DMS79 treated with DMSO at 0.1 percent for 48 hours (cell line): ENCODE results near the gene FBXW4.
A peak's percentile ranks its signal among the peaks of the same experiment; 100 is the strongest.
"Not testable (repeated sequence)": the region's sequence is repeated elsewhere in the genome, so short reads cannot be mapped to it uniquely, and the experiment has no call there.

Source experiments
- DNase-seq: peaks from one replicate; lab custom pipeline; 2025; lab: John Stamatoyannopoulos, UW

The FBXW4 gene

DNA sequence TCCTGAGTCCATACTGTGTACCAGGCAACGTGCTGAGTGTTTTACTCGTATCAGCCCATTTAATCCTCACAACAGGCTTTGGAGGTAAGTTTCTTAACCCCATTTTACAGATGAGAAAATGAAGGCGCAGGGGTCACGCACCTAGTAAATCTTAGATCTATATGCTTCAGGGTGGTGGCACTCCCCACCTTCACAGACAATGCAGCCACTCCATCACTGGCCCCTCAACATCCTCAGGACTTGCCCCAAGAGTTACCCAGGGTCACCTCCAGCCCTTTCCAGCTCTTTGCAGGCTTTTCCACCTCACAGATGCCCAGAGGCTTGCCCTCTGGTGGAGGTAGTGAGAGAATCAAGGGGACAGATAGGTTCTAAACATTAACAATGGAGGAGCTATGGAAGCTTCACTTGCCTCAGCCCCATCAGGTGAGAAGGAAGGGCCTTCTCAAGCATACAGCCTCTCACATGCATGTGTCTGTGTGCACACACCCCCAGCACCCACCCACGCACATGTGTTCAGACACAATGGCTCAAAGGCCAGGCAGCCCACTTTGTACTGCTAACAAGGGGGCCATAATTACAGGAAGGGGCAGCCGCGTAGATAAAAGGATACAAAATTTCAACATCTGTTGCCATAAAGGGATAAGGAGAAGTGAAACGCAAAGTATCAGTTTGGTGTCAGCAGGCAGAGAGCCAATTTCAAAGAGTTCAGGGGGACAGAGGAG is 77.7 kb downstream of the FBXW4 start:
- DNase-seq = no peak

- no peak for DNase-seq
Measured at GRCh38 chr10:101616415-101617101, 78.4 kb downstream of the FBXW4 start.

- DNase-seq = no peak
Measured at GRCh38 chr10:101615525-101616116, 79.3 kb downstream of the FBXW4 start.

GRCh38 chr10:101614663-101615524 is 80.1 kb downstream of the FBXW4 start:
- DNase-seq = no peak

DNA sequence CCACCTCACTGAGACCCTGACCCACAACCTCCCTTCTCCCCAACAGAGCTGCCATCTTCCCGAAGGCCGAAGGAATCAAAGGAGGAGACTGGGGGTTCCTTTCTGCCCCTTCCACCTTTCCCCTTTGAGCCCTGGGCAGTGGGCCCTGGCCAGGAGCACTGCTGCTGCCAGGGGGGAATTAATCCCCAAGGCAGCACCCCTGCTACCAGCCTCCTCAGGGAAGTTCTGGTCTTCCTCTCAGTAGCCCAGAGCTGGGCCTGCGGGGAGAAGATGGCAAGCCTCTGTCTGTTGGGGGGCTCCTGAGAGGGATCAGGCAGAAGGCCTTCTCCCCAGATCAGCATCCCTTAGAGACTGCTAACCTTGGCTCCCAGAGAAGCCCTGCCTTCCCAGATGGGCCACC is 81.3 kb downstream of the FBXW4 start:
- DNase-seq = no peak

- DNase-seq = no peak
Measured at GRCh38 chr10:101612872-101613271, 82.1 kb downstream of the FBXW4 start.

DNA sequence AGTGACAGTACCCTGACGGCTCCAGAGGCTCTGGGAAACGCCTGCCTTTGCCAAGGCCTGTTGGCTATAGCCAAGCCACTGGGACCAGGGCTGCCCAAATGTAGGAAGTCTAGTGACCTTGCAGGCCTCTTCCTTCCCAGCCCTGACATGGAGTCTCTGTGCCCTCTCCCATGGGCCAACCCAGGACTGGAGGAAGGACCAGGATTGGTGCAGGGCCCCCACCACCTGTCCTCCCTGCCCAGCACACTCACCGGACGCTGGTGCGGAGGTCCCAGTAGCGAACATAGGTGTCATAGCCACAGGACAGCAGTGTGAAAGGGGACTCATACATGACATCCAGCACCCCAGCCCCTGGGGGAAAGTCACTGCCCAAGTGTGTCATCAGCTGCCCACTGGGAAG is 82.9 kb downstream of the FBXW4 start:
- no peak for DNase-seq

DNA sequence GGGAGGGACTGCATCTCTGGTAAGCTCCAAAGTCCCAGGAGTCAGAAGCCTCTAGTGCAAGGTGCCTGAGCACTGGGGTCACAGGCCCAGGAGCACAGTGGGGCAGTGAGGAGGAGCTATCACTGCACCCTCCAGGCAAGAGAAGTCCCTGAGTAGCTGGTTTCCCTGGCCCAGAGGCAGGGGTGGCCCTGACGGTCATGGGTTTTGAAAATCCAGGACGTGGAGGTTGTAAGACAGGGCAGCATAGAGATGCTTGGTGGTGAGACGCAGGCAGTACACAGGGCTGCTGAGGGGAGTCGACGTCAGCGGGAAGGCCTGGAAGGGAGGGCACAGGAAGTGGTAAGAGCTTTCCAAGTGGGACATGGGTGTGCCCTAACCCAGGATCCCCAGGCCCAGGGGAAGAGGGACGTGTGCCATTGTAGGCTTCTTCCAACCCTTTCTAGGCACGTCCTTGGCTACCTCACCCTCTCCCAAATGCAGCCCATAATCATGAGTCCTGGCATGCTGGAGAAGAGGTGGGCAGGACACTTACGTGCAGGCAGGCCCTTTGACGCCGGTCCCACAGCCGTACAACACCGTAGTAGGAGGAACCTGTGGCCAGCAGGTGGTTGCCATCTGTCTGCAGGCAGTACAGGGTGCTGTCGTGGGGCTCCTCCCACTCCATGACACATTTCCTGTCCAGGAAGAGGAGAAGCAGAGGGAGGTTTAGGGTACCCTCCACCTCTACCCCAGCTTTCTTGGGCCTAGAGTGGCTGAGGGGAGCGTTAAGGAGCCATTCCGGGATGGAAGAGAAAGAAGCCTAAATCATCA is 83.7 kb downstream of the FBXW4 start:
- DNase-seq = no peak

DNA sequence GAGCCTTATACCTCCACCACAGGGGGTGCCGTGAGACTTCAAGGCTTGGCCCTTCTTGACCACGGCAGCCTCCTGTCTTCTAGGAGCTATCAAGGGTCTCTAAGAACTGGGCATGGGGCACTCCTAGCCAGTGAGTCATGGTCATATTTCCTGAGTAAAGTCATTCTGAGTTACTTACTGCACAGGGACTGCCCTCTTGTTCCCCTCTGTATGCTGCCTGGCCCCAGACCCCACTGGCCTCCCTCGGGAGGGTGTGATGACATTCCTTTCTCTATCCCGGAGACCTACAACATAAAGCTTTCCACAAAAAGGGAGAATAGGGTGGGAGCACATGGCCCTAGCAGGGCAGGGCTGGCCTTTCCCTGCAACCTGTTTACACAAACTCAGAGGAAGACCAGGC is 85.5 kb downstream of the FBXW4 start:
- DNase-seq = no peak

DNA sequence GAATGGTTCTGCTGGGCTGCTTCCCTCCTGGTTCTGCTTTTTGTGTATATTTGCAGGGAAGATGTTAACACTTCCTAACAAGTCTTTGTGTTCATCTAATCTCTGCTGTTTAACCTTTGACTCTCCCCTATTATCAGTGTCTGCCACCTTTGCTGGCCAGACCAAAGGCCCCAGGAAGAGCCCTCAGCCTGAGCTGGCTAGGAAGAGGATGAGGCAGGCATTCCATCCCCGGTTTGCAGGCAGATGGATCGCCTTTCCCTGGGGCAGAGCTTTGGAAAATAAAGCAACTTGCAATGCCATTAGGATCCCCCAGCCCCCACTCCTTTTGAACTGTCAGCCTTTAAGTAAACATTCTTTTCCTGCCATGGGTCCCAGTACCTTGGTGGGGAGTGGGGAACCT is 87.8 kb downstream of the FBXW4 start:
- no peak for DNase-seq

GRCh38 chr10:101602761-101603398 is 92.1 kb downstream of the FBXW4 start:
- DNase-seq = peak; percentile 54

DNA sequence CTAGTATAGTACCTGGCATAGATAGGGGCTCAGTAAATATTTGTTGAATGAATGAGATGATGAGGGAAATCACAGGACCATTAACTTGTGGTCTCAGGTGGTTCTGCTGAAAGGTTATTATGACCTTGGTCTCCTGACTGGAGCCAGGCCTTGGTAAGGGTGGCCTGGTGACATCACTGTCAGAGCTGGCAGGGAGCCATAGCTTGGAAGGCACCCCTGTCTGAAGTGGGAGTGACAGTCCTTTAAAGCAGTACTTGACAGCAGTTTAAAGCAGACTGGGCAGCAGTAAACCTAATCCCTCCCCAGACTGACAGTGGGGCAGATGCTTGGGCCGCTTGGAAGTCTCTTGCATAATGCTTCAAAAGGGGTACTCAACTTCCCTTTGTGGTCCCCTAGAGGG is 93.4 kb downstream of the FBXW4 start:
- DNase-seq = peak; percentile 27

GRCh38 chr10:101597091-101597900 is 97.7 kb downstream of the FBXW4 start:
- DNase-seq = no peak

DNA sequence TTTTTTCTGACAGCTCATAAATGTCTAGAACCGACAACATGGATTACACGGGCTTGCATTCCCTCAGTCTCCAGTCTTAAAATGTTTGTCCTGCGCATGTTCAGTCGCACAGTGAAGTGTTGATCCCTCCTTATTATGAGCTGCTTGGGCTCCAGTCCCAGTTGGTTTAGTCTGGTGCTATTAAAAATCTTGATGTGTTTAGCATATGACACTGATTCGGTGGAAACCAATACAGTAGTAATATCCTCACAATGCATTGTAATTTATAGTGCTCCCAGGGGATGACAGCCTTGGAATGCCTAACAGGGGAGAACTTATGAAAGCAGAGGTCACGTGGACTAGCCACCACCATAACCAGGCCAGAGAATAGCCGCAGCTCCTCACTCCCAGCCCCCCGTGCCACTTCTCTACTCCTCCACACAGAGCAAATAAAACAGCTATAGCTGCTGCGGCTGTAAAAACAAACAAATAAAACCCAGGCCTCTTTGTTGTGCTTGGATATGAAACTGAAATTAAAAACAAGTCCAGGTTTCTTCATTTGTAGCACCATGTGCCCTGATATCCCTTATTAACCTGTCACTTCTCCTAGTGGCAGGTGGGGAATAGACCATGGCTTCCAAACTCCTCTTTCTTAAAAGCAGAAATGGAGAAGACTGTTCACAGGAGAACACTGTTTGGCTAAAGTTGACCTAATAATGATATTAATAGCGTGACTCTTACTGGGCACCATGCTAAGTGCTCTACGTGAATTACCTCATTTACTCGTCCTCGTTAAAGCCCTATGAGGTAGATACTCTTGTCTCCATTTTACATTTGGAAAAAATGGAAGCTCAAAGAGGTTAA is 99.2 kb downstream of the FBXW4 start:
- peak; percentile 53 for DNase-seq

- not testable (repeated sequence) for DNase-seq
Measured at GRCh38 chr10:101593331-101593730, 101.6 kb downstream of the FBXW4 start.

GRCh38 chr10:101588879-101589278 is 106.1 kb downstream of the FBXW4 start:
- no peak for DNase-seq

DNA sequence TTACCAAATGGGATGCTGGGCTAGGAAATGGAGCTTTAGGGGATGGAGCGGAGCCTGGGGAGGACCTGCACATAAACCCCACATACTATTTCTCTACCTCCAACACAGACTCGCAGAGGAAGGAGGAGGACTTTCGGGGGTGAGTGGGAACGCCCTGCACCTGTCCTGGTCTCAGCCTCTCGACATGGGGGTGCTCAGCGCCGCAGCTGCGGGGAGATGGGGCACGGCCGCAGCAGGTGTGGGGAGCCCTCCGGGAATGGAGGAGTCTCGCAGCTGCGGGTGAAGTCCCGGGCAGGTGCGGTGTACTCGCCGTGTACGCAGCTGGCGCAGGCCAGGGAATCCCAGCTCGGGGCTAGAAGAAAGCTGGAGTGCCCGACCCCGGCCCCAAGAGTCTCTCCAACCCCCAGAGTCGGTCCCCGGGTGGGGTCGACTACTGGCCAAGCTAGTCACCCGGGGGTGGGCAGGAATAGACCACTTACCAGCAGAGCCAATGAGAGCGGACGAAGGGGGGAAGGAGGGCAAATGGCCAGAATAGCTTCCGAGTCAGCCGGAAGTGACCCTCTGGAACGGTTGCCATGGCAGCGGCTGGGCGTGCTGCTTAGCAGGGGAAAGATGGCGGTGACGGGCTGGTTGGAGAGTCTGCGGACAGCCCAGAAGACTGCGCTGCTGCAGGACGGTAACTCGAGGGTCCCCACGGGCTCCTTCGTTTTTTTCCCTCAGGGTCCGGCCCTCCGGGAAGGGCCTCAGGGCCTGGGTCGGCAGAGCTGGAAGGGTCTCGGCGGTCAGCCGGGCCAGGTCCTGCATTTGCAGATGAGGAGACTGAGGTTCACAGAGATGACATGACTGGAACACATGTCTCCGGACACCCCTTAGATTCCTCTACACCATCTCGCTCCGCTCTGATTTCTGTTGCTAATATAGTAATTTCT is 107.0 kb downstream of the FBXW4 start, which contains the start of the genes DPCD and POLL:
TSS of gene DPCD (plus strand) at position 597 of the 929 bp plus-strand sequence. CDS start at position 613, 16 bp downstream.
TSS of gene POLL (minus strand) at position 533 of the 929 bp plus-strand sequence. CDS start 897 bp downstream, outside the sequence.
- DNase-seq = peak; percentile 55

DNA sequence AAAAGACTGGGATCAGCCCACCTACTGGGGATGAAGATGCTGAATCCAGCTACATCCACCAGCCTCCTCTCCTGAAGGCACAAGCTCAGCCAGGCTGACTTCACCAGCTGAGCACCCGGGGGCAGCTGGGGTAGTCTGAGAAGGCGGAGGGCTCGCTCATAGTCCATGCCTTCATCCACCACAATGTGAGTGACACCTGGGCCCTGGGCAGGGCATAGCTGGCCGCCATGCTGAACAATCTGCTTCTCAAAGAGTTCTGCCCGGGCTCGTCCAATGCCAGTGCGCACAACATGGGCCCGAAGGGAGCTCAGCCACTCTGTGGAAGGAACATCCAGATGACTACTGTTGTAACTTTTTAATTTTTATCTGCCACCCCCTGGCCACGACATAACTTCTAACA is 109.1 kb downstream of the FBXW4 start:
- DNase-seq = no peak
